Upper lobe of right lung (tissue), 1 donor: ENCODE measurements around the gene RPTOR. TPM values are rescaled to one million over a fixed set of nuclear protein-coding genes. Genes with fewer than 3 reads are reported as not detected.
A peak's percentile ranks its signal among the peaks of the same experiment; 100 is the strongest.

Experiments used
- ATAC-seq: fragments of 200-7000 bp; cut with Tn5 transposase; one replicate; pipeline ENCODE4 v1.9.1; 2020; ENCODE audit warnings: mild to moderate bottlenecking, moderate library complexity
- DNase-seq: peaks from one replicate; pipeline ENCODE4 v3.0.0-alpha.2; 2020
- H3K27ac ChIP-seq: fragments of 200-600 bp; one replicate; pipeline ENCODE4 v1.8.0; 2022
- H3K27me3 ChIP-seq: fragments of 200-600 bp; one replicate; pipeline ENCODE4 v1.8.0; 2022; ENCODE audit warnings: mild to moderate bottlenecking
- H3K36me3 ChIP-seq: fragments of 200-600 bp; one replicate; pipeline ENCODE4 v1.8.0; 2022
- H3K4me1 ChIP-seq: fragments of 200-600 bp; one replicate; pipeline ENCODE4 v1.8.0; 2022
- H3K4me3 ChIP-seq: fragments of 200-600 bp; one replicate; pipeline ENCODE4 v1.8.0; 2022; ENCODE audit warnings: mild to moderate bottlenecking
- H3K9me3 ChIP-seq: fragments of 200-600 bp; one replicate; pipeline ENCODE4 v1.8.0; 2022
- intact Hi-C: fragments of 100-400 bp; cut with DNase I; formaldehyde crosslinking; loops from one replicate; pipeline ENCODE4 v1.11.0; 2022
- long read RNA-seq: library from polyadenylated mRNA; unstranded; transcript quantifications from one replicate; pipeline ENCODE4 v2.0.0, GENCODE V29; 2021
- total RNA-seq: library from RNA; stranded (reverse); fragmentation: NEBNext Ultra II Directional; extraction: Animal tissue kit (Norgen Biotek cat#: 25700); gene quantifications from one replicate; pipeline ENCODE4 v1.2.1, GENCODE V29; 2021
- TF ChIP-seq, protein P1 (sequence below): fragments of 200-600 bp; IDR thresholded peaks from one replicate; pipeline ENCODE4 v1.8.0; 2022; ENCODE audit warnings: antibody characterized with exemption
- donor health status: DM: no; HTN: yes; CAD: no; lungs with severe emphysema.

RPTOR gene, protein sequence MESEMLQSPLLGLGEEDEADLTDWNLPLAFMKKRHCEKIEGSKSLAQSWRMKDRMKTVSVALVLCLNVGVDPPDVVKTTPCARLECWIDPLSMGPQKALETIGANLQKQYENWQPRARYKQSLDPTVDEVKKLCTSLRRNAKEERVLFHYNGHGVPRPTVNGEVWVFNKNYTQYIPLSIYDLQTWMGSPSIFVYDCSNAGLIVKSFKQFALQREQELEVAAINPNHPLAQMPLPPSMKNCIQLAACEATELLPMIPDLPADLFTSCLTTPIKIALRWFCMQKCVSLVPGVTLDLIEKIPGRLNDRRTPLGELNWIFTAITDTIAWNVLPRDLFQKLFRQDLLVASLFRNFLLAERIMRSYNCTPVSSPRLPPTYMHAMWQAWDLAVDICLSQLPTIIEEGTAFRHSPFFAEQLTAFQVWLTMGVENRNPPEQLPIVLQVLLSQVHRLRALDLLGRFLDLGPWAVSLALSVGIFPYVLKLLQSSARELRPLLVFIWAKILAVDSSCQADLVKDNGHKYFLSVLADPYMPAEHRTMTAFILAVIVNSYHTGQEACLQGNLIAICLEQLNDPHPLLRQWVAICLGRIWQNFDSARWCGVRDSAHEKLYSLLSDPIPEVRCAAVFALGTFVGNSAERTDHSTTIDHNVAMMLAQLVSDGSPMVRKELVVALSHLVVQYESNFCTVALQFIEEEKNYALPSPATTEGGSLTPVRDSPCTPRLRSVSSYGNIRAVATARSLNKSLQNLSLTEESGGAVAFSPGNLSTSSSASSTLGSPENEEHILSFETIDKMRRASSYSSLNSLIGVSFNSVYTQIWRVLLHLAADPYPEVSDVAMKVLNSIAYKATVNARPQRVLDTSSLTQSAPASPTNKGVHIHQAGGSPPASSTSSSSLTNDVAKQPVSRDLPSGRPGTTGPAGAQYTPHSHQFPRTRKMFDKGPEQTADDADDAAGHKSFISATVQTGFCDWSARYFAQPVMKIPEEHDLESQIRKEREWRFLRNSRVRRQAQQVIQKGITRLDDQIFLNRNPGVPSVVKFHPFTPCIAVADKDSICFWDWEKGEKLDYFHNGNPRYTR (N-terminal part only)
- total RNA-seq, result 35.4 TPM
- long read RNA-seq, partial matches to known transcripts, result 23 of 39 reads
- long read RNA-seq, other reads (novel, unspliced or antisense), result 15 of 39 reads

DNA sequence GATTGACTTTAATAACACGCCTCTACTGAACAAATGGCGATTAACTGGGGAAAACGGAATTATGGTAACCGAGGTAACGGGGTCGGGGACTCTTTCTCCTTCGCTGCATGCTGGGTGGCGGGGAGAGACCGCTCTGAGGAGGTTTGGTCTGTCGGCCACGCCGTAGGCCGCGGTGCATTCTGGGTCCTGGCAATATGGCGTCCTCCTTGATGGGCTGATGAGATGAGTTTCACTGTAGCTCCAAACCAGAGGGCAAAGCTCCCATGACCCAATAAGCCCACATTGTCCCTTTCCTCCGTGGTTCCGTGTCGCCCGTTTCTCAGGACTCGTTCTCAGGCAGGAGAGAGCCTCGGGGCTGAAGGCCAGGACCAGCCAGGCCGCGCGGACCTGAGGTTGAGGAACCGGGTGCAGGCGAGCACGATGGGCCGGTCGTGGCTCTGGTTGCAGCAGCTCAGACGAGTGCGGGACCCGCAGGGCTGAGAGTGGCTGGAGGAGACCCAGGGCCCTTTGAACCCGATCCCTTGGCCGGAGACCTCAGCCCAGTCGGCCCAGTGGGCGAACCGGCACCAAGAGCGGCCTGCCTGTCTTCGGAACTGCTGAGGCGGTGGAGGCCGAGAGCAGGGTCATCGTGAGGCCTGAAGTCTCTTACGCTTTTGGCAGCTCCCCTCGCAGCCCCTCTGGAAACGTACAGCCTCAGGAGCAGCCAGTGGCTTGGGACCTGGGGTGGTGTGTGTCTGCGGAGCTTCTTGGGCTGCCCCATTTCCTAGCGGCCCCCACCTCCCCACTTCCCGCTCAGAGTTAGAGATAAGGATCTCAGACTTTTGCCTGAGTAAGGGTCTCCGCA lies at the start of gene RPTOR:
RPTOR (plus strand) TSS at position 184 of the 844 bp plus-strand sequence. CDS start 792 bp downstream, outside the sequence.
- intact Hi-C loops, result no loop called here
- H3K4me3 ChIP-seq, result peak within 1 kb of the TSS; percentile 90
- peak; percentile 94 for DNase-seq
- peak; percentile 100 for ATAC-seq
- H3K27ac ChIP-seq, result peak within 1 kb of the TSS; percentile 81
- H3K9me3 ChIP-seq, result no peaks in the 10 kb centered on the region
- H3K27me3 ChIP-seq, result peaks cover 6% of the 10 kb centered on the region
- TF ChIP-seq, protein P1, sequence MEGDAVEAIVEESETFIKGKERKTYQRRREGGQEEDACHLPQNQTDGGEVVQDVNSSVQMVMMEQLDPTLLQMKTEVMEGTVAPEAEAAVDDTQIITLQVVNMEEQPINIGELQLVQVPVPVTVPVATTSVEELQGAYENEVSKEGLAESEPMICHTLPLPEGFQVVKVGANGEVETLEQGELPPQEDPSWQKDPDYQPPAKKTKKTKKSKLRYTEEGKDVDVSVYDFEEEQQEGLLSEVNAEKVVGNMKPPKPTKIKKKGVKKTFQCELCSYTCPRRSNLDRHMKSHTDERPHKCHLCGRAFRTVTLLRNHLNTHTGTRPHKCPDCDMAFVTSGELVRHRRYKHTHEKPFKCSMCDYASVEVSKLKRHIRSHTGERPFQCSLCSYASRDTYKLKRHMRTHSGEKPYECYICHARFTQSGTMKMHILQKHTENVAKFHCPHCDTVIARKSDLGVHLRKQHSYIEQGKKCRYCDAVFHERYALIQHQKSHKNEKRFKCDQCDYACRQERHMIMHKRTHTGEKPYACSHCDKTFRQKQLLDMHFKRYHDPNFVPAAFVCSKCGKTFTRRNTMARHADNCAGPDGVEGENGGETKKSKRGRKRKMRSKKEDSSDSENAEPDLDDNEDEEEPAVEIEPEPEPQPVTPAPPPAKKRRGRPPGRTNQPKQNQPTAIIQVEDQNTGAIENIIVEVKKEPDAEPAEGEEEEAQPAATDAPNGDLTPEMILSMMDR, result no peak
- no peaks in the 10 kb centered on the region for H3K36me3 ChIP-seq
- peaks cover 16% of the 10 kb centered on the region for H3K4me1 ChIP-seq

DNA sequence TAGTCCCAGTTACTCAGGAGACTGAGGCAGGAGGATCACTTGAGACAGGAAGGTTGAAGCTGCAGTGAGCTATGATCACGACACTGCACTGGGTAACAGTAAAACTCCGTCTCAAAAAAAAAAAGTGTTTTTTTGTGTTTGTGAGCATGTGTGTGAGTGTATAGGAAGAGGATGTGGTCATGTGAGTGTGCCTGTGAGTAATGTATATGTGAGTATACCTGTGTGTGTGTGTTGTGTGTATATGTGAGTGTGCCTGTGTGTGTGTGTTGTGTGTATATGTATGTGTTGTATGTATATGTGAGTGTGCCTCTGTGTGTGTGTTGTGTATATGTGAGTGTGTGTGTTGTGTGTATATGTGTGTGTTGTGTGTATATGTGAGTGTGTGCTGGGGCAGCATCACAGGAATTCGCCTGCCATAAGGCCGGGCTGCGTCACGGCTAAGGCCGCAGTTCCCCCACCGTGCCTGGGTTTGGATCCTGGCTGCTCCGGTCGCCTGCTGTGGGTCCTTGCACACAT lies 46.9 kb upstream of the RPTOR start:
- no peaks in the 10 kb centered on the region for H3K9me3 ChIP-seq
- DNase-seq (no peak), ATAC-seq (no peak)
- peaks cover 10% of the 10 kb centered on the region for H3K27me3 ChIP-seq
- intact Hi-C loops, result no loop called here
- no peaks in the 10 kb centered on the region for H3K36me3 ChIP-seq
- no peak overlapping the region for H3K27ac ChIP-seq
- no peaks in the 10 kb centered on the region for H3K4me1 ChIP-seq
- no peak overlapping the region for H3K4me3 ChIP-seq
- TF ChIP-seq, protein P1, result no peak

DNA sequence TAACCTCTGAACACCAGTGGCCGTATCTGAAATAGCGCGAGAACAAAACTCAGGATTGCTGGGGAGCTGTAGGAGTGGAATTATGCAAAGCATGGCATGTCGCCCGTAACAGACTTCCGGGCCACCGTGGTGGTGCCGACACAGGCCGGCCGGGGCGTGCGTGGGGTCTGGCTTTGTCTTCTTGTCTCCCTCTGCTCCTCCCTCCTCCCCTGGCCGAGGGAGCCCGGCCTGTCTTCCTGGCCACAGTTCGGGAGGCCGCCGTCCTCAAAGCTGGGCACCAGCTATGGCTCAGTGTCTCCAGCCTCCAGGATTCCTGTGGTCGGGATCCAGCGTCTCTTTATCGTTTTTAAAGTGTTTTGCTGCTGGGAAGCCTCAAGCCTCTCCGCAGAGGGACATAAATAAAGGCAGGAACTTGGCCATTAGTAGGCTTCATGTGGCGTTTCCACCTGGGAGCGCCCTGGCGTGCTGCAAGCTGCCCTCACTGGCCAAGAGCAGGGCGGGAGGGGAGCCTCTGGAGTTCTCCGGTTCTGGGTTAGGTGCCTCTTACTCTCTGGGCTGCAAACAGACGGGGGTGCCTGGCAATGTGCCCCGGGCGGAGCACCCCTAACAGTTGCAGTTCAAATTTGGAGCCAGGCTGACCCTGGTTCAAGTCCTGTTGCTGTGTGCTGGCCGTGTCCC lies 46.3 kb upstream of the RPTOR start:
- Histone ChIP-seq H3K27me3 (peaks cover 10% of the 10 kb centered on the region), H3K27ac (no peak overlapping the region), H3K36me3 (no peaks in the 10 kb centered on the region), H3K4me3 (no peak overlapping the region), H3K9me3 (no peaks in the 10 kb centered on the region), H3K4me1 (no peaks in the 10 kb centered on the region)
- intact Hi-C loops, result no loop called here
- peak; percentile 6 for ATAC-seq
- no peak for DNase-seq
- TF ChIP-seq, protein P1, result no peak

DNA sequence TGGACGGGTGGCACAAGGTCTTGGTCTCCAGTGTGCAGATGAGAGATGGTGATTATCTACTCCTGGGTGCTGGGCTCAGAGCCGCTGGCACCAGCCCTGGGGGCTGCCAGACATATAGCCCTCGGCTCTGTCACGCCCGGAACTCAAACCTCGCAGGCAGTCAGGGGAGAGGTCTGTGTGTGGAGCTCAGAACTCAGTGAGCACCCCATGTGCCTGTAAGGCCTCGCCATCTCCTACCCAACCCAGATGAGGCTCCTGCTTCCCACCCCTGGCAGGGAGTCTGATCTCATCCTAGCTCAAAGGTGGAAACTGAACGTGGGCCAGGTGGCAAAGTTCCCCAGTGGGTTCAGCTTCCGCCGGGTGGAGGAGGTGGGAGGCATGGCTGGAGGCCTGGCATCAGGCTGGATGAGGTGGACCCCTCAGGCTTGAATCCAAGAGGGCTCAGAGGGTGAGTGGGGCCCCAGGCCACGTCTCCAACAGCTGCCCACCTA lies 45.7 kb upstream of the RPTOR start:
- H3K4me1 ChIP-seq, result no peaks in the 10 kb centered on the region
- H3K27ac ChIP-seq, result no peak overlapping the region
- H3K9me3 ChIP-seq, result no peaks in the 10 kb centered on the region
- no peaks in the 10 kb centered on the region for H3K36me3 ChIP-seq
- H3K27me3 ChIP-seq, result peaks cover 8% of the 10 kb centered on the region
- ATAC-seq (no peak), DNase-seq (no peak)
- TF ChIP-seq, protein P1, result no peak
- no peak overlapping the region for H3K4me3 ChIP-seq
- intact Hi-C loops, result no loop called here
